ENCODE results near the gene SLC9A6. TPM values are rescaled to one million over a fixed set of nuclear protein-coding genes. Genes with fewer than 3 reads are reported as not detected.

SLC9A6 gene
- polyA plus RNA-seq (2012; ENCODE audit: low read depth, missing spikeins), result 2.8 TPM

GRCh38 chrX:135985157-135985972, at the start of gene SLC9A6:
TSS of gene SLC9A6 (plus strand) at chrX:135985435. CDS start at chrX:135985659, 224 bp downstream.
- FAIRE-seq (peak; percentile 83), DNase-seq (ENCODE audit: insufficient read length, low spot score) (peak; percentile 55)
- TF ChIP-seq PAX5 (IDR thresholded peaks at IDR 0.05; ENCODE audit: insufficient read depth, low read length, severe bottlenecking) (no peak), SPI1 (IDR thresholded peaks at IDR 0.05; ENCODE audit: low read depth, low read length) (no peak), TAF1 (IDR thresholded peaks at IDR 0.05; ENCODE audit: low read depth, low read length) (no peak), POLR2AphosphoS5 (IDR thresholded peaks at IDR 0.05; ENCODE audit: low read depth, low read length) (no peak), POU2F2 (IDR thresholded peaks at IDR 0.05; ENCODE audit: low read depth, low read length) (no peak), POLR2A (IDR thresholded peaks at IDR 0.05; ENCODE audit: low read depth, low read length) (no peak)

- TF ChIP-seq POLR2AphosphoS5 (IDR thresholded peaks at IDR 0.05; ENCODE audit: low read depth, low read length) (no peak), TAF1 (IDR thresholded peaks at IDR 0.05; ENCODE audit: low read depth, low read length) (no peak)
- no peak for DNase-seq (ENCODE audit: insufficient read length, low spot score)
- FAIRE-seq, result no peak
Observed at GRCh38 chrX:135944486-135944885, 40.7 kb upstream of the SLC9A6 start.

- FAIRE-seq (no peak), DNase-seq (ENCODE audit: insufficient read length, low spot score) (no peak)
- no peak for TF ChIP-seq TAF1 (IDR thresholded peaks at IDR 0.05; ENCODE audit: low read depth, low read length)
- no peak for TF ChIP-seq PAX5 (IDR thresholded peaks at IDR 0.05; ENCODE audit: insufficient read depth, low read length, severe bottlenecking)
- TF ChIP-seq POU2F2 (IDR thresholded peaks at IDR 0.05; ENCODE audit: low read depth, low read length), result no peak
- no peak for TF ChIP-seq SPI1 (IDR thresholded peaks at IDR 0.05; ENCODE audit: low read depth, low read length)
- no peak for TF ChIP-seq POLR2AphosphoS5 (IDR thresholded peaks at IDR 0.05; ENCODE audit: low read depth, low read length)
- TF ChIP-seq POLR2A (IDR thresholded peaks at IDR 0.05; ENCODE audit: low read depth, low read length), result no peak
Observed at GRCh38 chrX:135951291-135951690, 33.9 kb upstream of the SLC9A6 start.

GRCh38 chrX:135973025-135973547, 12.1 kb upstream of the SLC9A6 start:
- TF ChIP-seq TAF1 (IDR thresholded peaks at IDR 0.05; ENCODE audit: low read depth, low read length), result no peak
- no peak for TF ChIP-seq SPI1 (IDR thresholded peaks at IDR 0.05; ENCODE audit: low read depth, low read length)
- no peak for TF ChIP-seq POLR2A (IDR thresholded peaks at IDR 0.05; ENCODE audit: low read depth, low read length)
- no peak for TF ChIP-seq POLR2AphosphoS5 (IDR thresholded peaks at IDR 0.05; ENCODE audit: low read depth, low read length)
- no peak for TF ChIP-seq PAX5 (IDR thresholded peaks at IDR 0.05; ENCODE audit: insufficient read depth, low read length, severe bottlenecking)
- TF ChIP-seq POU2F2 (IDR thresholded peaks at IDR 0.05; ENCODE audit: low read depth, low read length), result no peak
- DNase-seq (ENCODE audit: insufficient read length, low spot score) (no peak), FAIRE-seq (peak; percentile 28)

- FAIRE-seq (peak; percentile 92), DNase-seq (ENCODE audit: insufficient read length, low spot score) (peak; percentile 62)
- TF ChIP-seq POLR2A (IDR thresholded peaks at IDR 0.05; ENCODE audit: low read depth, low read length), result no peak
- TF ChIP-seq POU2F2 (IDR thresholded peaks at IDR 0.05; ENCODE audit: low read depth, low read length), result no peak
- TF ChIP-seq TAF1 (IDR thresholded peaks at IDR 0.05; ENCODE audit: low read depth, low read length), result no peak
Observed at GRCh38 chrX:135973548-135974278, 11.5 kb upstream of the SLC9A6 start, which contains the start of gene MMGT1. TSS of gene MMGT1 (minus strand) at chrX:135973988. CDS start at chrX:135973675, 313 bp downstream.

GRCh38 chrX:135974279-135974856, 10.9 kb upstream of the SLC9A6 start:
- no peak for FAIRE-seq
- DNase-seq (ENCODE audit: insufficient read length, low spot score), result no peak
- no peak for TF ChIP-seq TAF1 (IDR thresholded peaks at IDR 0.05; ENCODE audit: low read depth, low read length)
- TF ChIP-seq POU2F2 (IDR thresholded peaks at IDR 0.05; ENCODE audit: low read depth, low read length), result no peak
- no peak for TF ChIP-seq SPI1 (IDR thresholded peaks at IDR 0.05; ENCODE audit: low read depth, low read length)
- no peak for TF ChIP-seq PAX5 (IDR thresholded peaks at IDR 0.05; ENCODE audit: insufficient read depth, low read length, severe bottlenecking)
- no peak for TF ChIP-seq POLR2A (IDR thresholded peaks at IDR 0.05; ENCODE audit: low read depth, low read length)
- no peak for TF ChIP-seq POLR2AphosphoS5 (IDR thresholded peaks at IDR 0.05; ENCODE audit: low read depth, low read length)

- FAIRE-seq (no peak), DNase-seq (ENCODE audit: insufficient read length, low spot score) (no peak)
- TF ChIP-seq POU2F2 (IDR thresholded peaks at IDR 0.05; ENCODE audit: low read depth, low read length) (no peak), POLR2A (IDR thresholded peaks at IDR 0.05; ENCODE audit: low read depth, low read length) (no peak), POLR2AphosphoS5 (IDR thresholded peaks at IDR 0.05; ENCODE audit: low read depth, low read length) (no peak), SPI1 (IDR thresholded peaks at IDR 0.05; ENCODE audit: low read depth, low read length) (no peak), PAX5 (IDR thresholded peaks at IDR 0.05; ENCODE audit: insufficient read depth, low read length, severe bottlenecking) (no peak), TAF1 (IDR thresholded peaks at IDR 0.05; ENCODE audit: low read depth, low read length) (no peak)
Observed at GRCh38 chrX:135975421-135975820, 9.8 kb upstream of the SLC9A6 start.

GRCh38 chrX:135977611-135978010, 7.6 kb upstream of the SLC9A6 start:
- DNase-seq (ENCODE audit: insufficient read length, low spot score) (no peak), FAIRE-seq (no peak)
- TF ChIP-seq POLR2A (IDR thresholded peaks at IDR 0.05; ENCODE audit: low read depth, low read length), result no peak

- FAIRE-seq (no peak), DNase-seq (ENCODE audit: insufficient read length, low spot score) (no peak)
- TF ChIP-seq POLR2AphosphoS5 (IDR thresholded peaks at IDR 0.05; ENCODE audit: low read depth, low read length) (no peak), POLR2A (IDR thresholded peaks at IDR 0.05; ENCODE audit: low read depth, low read length) (no peak), PAX5 (IDR thresholded peaks at IDR 0.05; ENCODE audit: insufficient read depth, low read length, severe bottlenecking) (no peak), TAF1 (IDR thresholded peaks at IDR 0.05; ENCODE audit: low read depth, low read length) (no peak), SPI1 (IDR thresholded peaks at IDR 0.05; ENCODE audit: low read depth, low read length) (no peak), POU2F2 (IDR thresholded peaks at IDR 0.05; ENCODE audit: low read depth, low read length) (no peak)
Observed at GRCh38 chrX:135981010-135981409, 4.2 kb upstream of the SLC9A6 start.

All from GM12891 (cell line).